H9 (cell line): ENCODE results near the gene RASGRF1. TPM values are rescaled to one million over a fixed set of nuclear protein-coding genes. Genes with fewer than 3 reads are reported as not detected.

Experiments
- DNase-seq: peaks from one replicate; pipeline ENCODE4 v3.0.0-alpha.2; 2017
- H2AFZ ChIP-seq: one replicate; pipeline ENCODE4 v1.6.1; 2013; ENCODE audit warnings: mild to moderate bottlenecking, low read length, control low read depth, moderate library complexity
- H2AK5ac ChIP-seq: 2 replicates; pipeline ENCODE4 v1.6.1; 2013; ENCODE audit warnings: low read length, control low read depth, mixed read lengths; ENCODE audit not compliant: insufficient read length
- H2BK120ac ChIP-seq: one replicate; pipeline ENCODE4 v1.6.1; 2013; ENCODE audit warnings: low read depth, mild to moderate bottlenecking, low read length, control low read depth, inconsistent platforms; ENCODE audit not compliant: poor library complexity, severe bottlenecking
- H2BK12ac ChIP-seq: 2 replicates; pipeline ENCODE4 v1.6.1; 2013; ENCODE audit warnings: low read length, control low read depth, mixed read lengths, low read depth; ENCODE audit not compliant: insufficient read length
- H2BK15ac ChIP-seq: 2 replicates; pipeline ENCODE4 v1.6.1; 2013; ENCODE audit warnings: low read depth, low read length, control low read depth
- H2BK20ac ChIP-seq: one replicate; pipeline ENCODE4 v1.6.1; 2013; ENCODE audit warnings: low read depth, mild to moderate bottlenecking, low read length, control low read depth, inconsistent platforms; ENCODE audit not compliant: poor library complexity, severe bottlenecking
- H2BK5ac ChIP-seq: 2 replicates; pipeline ENCODE4 v1.6.1; 2013; ENCODE audit warnings: low read length, control low read depth, mixed read lengths; ENCODE audit not compliant: insufficient read length
- H3K14ac ChIP-seq: 2 replicates; pipeline ENCODE4 v1.6.1; 2013; ENCODE audit warnings: low read length, control low read depth; ENCODE audit not compliant: insufficient read depth
- H3K18ac ChIP-seq: 2 replicates; pipeline ENCODE4 v1.6.1; 2013; ENCODE audit warnings: low read depth, mild to moderate bottlenecking, mixed read lengths, low read length, control low read depth; ENCODE audit not compliant: insufficient read length
- H3K23ac ChIP-seq: 2 replicates; pipeline ENCODE4 v1.6.1; 2013; ENCODE audit warnings: low read length, control low read depth, mixed read lengths, low read depth; ENCODE audit not compliant: insufficient read length
- H3K23me2 ChIP-seq: 2 replicates; pipeline ENCODE4 v1.6.1; 2013; ENCODE audit warnings: low read depth, mild to moderate bottlenecking, mixed read lengths, low read length, control low read depth; ENCODE audit not compliant: insufficient read length, poor library complexity, severe bottlenecking
- H3K27ac ChIP-seq: 2 replicates; pipeline ENCODE4 v1.5.1; 2013; ENCODE audit warnings: low read length, control low read depth, mixed read lengths, low read depth; ENCODE audit not compliant: insufficient read length
- H3K27me3 ChIP-seq: 2 replicates; pipeline ENCODE4 v1.6.1; 2013; ENCODE audit warnings: low read length, control low read depth, inconsistent platforms; ENCODE audit not compliant: insufficient read depth
- H3K4ac ChIP-seq: 2 replicates; pipeline ENCODE4 v1.6.1; 2013; ENCODE audit warnings: low read depth, mild to moderate bottlenecking, control low read depth, inconsistent platforms, low read length, moderate library complexity
- H3K4me1 ChIP-seq: 2 replicates; pipeline ENCODE4 v1.6.1; 2013; ENCODE audit warnings: low read length, control low read depth, inconsistent platforms; ENCODE audit not compliant: insufficient read depth
- H3K4me2 ChIP-seq: 2 replicates; pipeline ENCODE4 v1.6.1; 2013; ENCODE audit warnings: low read length, control low read depth, mixed read lengths; ENCODE audit not compliant: insufficient read length, insufficient read depth
- H3K56ac ChIP-seq: 2 replicates; pipeline ENCODE4 v1.6.1; 2013; ENCODE audit warnings: low read depth, mild to moderate bottlenecking, mixed read lengths, low read length, control low read depth; ENCODE audit not compliant: insufficient read length
- H3K79me1 ChIP-seq: 2 replicates; pipeline ENCODE4 v1.6.1; 2013; ENCODE audit warnings: low read depth, mild to moderate bottlenecking, moderate library complexity, low read length, control low read depth, inconsistent platforms; ENCODE audit not compliant: insufficient read depth, poor library complexity, severe bottlenecking
- H3K79me2 ChIP-seq: 2 replicates; pipeline ENCODE4 v1.6.1; 2013; ENCODE audit warnings: low read length, control low read depth, inconsistent platforms; ENCODE audit not compliant: insufficient read depth
- H3K9ac ChIP-seq: 2 replicates; pipeline ENCODE4 v1.6.1; 2013; ENCODE audit warnings: low read length, control low read depth, mixed read lengths; ENCODE audit not compliant: insufficient read length; ENCODE audit errors: extremely low read depth
- H3K9me3 ChIP-seq: one replicate; pipeline ENCODE4 v1.6.1; 2013; ENCODE audit warnings: low read depth, low read length, inconsistent platforms; ENCODE audit not compliant: control insufficient read depth
- H3T11ph ChIP-seq: one replicate; pipeline ENCODE4 v1.6.1; 2013; ENCODE audit warnings: mild to moderate bottlenecking, low read length, control low read depth, inconsistent platforms
- H4K20me1 ChIP-seq: one replicate; pipeline ENCODE4 v1.6.1; 2013; ENCODE audit not compliant: control insufficient read depth, insufficient read length, insufficient read depth
- H4K5ac ChIP-seq: 2 replicates; pipeline ENCODE4 v1.6.1; 2013; ENCODE audit warnings: low read depth, mild to moderate bottlenecking, mixed read lengths, low read length, control low read depth; ENCODE audit not compliant: insufficient read length
- H4K8ac ChIP-seq: replicated peaks from 2 replicates; pipeline ENCODE4 v1.6.1; 2013; ENCODE audit warnings: low read length, control low read depth, mixed read lengths, low read depth; ENCODE audit not compliant: insufficient read length
- H4K91ac ChIP-seq: 2 replicates; pipeline ENCODE4 v1.6.1; 2013; ENCODE audit warnings: low read depth, mild to moderate bottlenecking, moderate library complexity, mixed read lengths, low read length, control low read depth; ENCODE audit not compliant: insufficient read length
- H3K27ac Mint-ChIP-seq, 3 experiments: 2 replicates in 2 of 3; 3 replicates in 1 of 3; pipeline ENCODE4 v1.8.0; 2020 to 2021; ENCODE audit warnings: mixed read lengths in 3 of 3, mild to moderate bottlenecking in 1 of 3, moderate library complexity in 1 of 3
- H3K27me3 Mint-ChIP-seq: 2 replicates; pipeline ENCODE4 v1.8.0; 2021; ENCODE audit warnings: low read depth, mild to moderate bottlenecking, moderate library complexity, mixed read lengths
- H3K36me3 Mint-ChIP-seq, 3 experiments: 2 replicates in 2 of 3; 3 replicates in 1 of 3; pipeline ENCODE4 v1.8.0; 2020 to 2021; ENCODE audit warnings: low read depth in 3 of 3, mixed read lengths in 3 of 3; ENCODE audit not compliant: insufficient read depth in 1 of 3
- H3K4me1 Mint-ChIP-seq, 2 experiments: 2 replicates each; pipeline ENCODE4 v1.8.0; 2020; ENCODE audit warnings: mixed read lengths in 2 of 2
- H3K4me3 Mint-ChIP-seq, 2 experiments: 2 replicates in 1 of 2; 3 replicates in 1 of 2; pipeline ENCODE4 v1.8.0; 2020 to 2021; ENCODE audit warnings: mild to moderate bottlenecking in 2 of 2, mixed read lengths in 2 of 2, moderate library complexity in 1 of 2
- H3K9me3 Mint-ChIP-seq, 2 experiments: 2 replicates in 1 of 2; 3 replicates in 1 of 2; pipeline ENCODE4 v1.8.0; 2020; ENCODE audit warnings: mild to moderate bottlenecking in 2 of 2, mixed read lengths in 2 of 2, moderate library complexity in 1 of 2
- CTCF ChIP-seq: fragments of 200-600 bp; sonication (generic); conservative IDR thresholded peaks from 3 replicates; pipeline ENCODE4 v1.8.0; 2021; ENCODE audit warnings: antibody characterized with exemption, mild to moderate bottlenecking
- WGBS: extraction: QIAGEN DNeasy Blood & Tissue Kit; methylation state at CpG from one replicate; pipeline ENCODE4 v1.1.7; 2013; ENCODE audit warnings: missing lambda C conversion rate, low lambda C conversion rate, mixed read lengths; ENCODE audit not compliant: insufficient read length; ENCODE audit errors: extremely low coverage; 5-methylcytosine and 5-hydroxymethylcytosine counted together
- total RNA-seq: library from RNA; stranded (reverse); gene quantifications from 2 replicates; pipeline ENCODE4 v1.2.1, GENCODE V29; 2021

RASGRF1 gene
- total RNA-seq, 1 experiment from 2014 or later, result 0.48 TPM

GRCh38 chr15:79023546-79023890 lies 67.1 kb downstream of the RASGRF1 start:
- no peaks in the 10 kb centered on the region for H3K79me1 ChIP-seq

More at GRCh38 chr15:79023546-79023890, 67.1 kb downstream of the RASGRF1 start:
- Histone ChIP-seq H3K4ac (no peak overlapping the region), H3K9ac (no peak overlapping the region), H3K27me3 (no peaks in the 10 kb centered on the region), H3K14ac (no peak overlapping the region), H2BK15ac (no peak overlapping the region), H3K27ac (no peak overlapping the region), H4K5ac (no peak overlapping the region), H4K8ac (no peak overlapping the region), H3T11ph (no peak overlapping the region), H2BK5ac (no peak overlapping the region), H2AK5ac (no peak overlapping the region), H3K4me2 (no peak overlapping the region), H3K18ac (no peak overlapping the region), H3K23ac (no peak overlapping the region), H2BK120ac (no peak overlapping the region), H2BK12ac (no peak overlapping the region), H3K4me1 (no peaks in the 10 kb centered on the region), H4K20me1 (no peaks in the 10 kb centered on the region), H3K79me2 (no peaks in the 10 kb centered on the region), H3K23me2 (no peaks in the 10 kb centered on the region), H4K91ac (no peak overlapping the region), H3K9me3 (no peaks in the 10 kb centered on the region), H3K56ac (no peak overlapping the region), H2AFZ (no peak overlapping the region), H2BK20ac (no peak overlapping the region)
- no peak for TF ChIP-seq CTCF
- peaks cover 2 to 12% (median 4%) of the 10 kb centered on the region in 3 experiments; a peak in 4 of 7 replicates for H3K36me3 Mint-ChIP-seq
- H3K4me3 Mint-ChIP-seq, result no peak overlapping the region
- H3K27ac Mint-ChIP-seq, result no peak overlapping the region
- no peaks in the 10 kb centered on the region for H3K4me1 Mint-ChIP-seq
- no CpG with 5 or more reads among the region's 2 CpGs for WGBS
- no peak for DNase-seq
- peaks cover 10 to 16% of the 10 kb centered on the region in 2 experiments for H3K9me3 Mint-ChIP-seq
- H3K27me3 Mint-ChIP-seq, result peaks cover 3% of the 10 kb centered on the region
